HG03066 (cell line): ENCODE measurements around the gene RASGEF1C.
"Not testable (repeated sequence)": the region's sequence is repeated elsewhere in the genome, so short reads cannot be mapped to it uniquely, and the experiment has no call there.

Source experiments
- ATAC-seq: cut with Tn5 transposase; IDR thresholded peaks from one replicate; pipeline ENCODE4 v1.9.1; 2021; ENCODE audit warnings: low read depth; ENCODE audit not compliant: unreplicated experiment

The RASGEF1C gene

DNA sequence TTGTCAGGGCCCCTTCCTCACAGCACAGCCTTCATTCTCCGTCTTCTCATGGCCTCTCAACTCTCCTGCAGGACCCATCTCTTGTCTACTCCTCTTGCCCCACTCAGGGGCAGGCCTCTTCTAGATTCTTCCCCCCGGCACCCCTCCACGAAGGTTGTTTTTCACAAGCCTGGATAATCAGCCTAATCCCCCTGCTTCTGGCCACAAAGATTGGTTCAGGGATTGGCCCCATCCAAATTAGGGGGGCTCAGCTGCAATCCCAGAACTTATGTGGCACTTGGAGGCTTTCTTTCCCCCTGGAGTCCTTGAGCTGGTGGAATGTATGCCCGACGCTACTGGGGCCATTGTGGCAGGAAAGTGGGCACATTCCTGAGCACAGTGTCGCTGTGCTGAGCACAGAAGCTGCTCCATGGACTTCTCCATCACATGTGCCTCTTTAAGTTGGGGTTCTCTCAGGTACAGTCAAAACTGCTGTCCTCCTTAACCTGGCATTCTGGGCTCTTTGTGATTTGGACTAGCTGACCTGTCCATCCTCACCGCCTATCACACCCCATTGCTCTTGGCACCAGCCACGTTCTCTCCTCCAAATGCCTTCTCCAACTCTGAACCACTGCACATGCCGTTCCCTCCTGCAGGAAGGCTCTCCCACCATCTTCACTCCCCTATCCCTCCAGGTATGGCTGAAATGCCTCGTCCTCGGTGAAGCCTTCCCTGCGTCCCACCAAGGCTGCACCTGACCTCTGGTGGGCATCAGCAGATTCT lies 70.6 kb downstream of the RASGEF1C start:
- no peak for ATAC-seq

GRCh38 chr5:180137401-180138213 lies 71.4 kb downstream of the RASGEF1C start:
- no peak for ATAC-seq

DNA sequence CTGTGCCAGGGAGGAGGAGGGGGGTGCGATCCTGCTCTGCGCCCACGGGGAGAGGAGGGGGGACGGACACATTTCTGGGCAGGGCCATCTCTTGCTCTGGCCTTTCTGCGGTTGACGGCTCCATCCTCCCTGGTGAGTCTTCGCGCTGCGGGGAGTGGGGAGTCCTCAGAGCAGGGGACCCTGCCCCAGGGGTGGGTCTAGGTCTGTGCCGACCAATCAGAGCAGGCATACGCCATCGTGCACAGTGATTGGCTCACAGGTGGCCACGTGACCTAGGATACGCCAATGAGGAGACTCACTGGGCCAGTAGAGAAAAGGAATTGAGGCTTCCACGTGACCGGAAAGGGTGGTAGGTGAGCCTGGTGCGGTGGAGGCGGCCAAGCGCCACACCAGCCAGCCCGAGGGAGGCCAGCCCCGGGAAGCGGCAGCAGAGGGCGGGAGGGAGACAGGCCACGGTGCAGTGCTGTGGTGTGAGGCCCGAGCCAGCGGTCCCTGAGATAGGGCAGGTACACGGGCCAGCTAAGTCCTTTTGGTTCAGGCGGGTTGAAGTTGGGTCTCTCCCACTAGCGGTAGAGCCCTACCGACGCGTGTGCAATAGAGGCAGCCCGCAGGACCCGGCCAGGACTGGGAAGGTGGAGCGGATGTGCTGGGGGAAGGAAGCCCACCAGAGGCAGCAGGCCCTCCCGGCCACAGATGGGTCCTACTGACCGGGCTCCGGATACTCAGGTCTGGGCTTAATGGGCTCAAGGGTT lies 72.2 kb downstream of the RASGEF1C start:
- ATAC-seq: no peak

GRCh38 chr5:180135967-180136629 lies 72.9 kb downstream of the RASGEF1C start:
- ATAC-seq: no peak

GRCh38 chr5:180135128-180135955 lies 73.7 kb downstream of the RASGEF1C start:
- no peak for ATAC-seq

DNA sequence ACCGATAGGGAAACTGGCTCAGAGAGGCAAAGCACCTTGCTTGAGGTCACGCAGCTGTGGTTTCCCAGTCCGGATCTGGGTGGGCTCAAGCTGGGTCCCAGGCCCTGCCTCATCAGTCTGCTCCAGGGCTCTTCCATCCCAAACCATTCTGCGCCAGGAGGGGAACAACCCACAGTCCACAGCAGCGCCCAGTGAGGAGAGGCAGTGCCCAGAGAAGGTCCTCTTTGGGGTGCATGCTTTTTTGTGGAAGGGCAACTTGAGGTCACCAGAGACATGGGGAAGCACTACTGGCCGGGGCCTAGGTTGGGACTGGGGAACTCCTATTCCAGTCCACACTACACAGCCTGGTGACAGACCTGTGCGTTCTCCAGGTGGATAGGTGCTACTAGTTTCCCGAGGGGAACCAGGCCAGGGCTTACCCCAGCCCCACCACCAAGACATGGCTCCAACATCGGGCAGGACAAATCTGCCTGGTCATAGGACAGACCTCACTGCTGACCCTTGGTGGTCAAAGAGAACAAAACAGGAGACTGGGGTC lies 75.0 kb downstream of the RASGEF1C start:
- ATAC-seq: no peak

GRCh38 chr5:180133551-180133950 lies 75.5 kb downstream of the RASGEF1C start:
- ATAC-seq: no peak

DNA sequence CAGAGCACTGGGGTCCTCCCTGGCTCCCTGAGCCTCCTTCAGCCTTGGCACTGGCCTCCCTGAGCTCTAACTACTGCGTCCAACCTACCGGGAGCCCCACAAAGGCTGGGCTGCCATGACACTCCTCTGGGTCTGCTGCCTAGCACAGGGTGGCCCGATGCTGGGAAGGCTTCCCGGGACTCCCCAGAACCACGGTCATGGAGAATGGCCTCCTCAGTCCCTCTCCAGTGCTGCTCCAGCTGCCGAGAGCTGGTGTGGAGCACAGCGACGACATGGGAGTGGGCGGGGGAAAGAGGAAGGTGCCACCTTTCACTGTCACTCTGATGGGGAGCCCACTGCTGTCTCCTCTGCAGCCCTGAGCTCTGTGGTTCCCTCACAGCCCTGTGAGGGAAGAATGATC lies 76.0 kb downstream of the RASGEF1C start:
- ATAC-seq: no peak

DNA sequence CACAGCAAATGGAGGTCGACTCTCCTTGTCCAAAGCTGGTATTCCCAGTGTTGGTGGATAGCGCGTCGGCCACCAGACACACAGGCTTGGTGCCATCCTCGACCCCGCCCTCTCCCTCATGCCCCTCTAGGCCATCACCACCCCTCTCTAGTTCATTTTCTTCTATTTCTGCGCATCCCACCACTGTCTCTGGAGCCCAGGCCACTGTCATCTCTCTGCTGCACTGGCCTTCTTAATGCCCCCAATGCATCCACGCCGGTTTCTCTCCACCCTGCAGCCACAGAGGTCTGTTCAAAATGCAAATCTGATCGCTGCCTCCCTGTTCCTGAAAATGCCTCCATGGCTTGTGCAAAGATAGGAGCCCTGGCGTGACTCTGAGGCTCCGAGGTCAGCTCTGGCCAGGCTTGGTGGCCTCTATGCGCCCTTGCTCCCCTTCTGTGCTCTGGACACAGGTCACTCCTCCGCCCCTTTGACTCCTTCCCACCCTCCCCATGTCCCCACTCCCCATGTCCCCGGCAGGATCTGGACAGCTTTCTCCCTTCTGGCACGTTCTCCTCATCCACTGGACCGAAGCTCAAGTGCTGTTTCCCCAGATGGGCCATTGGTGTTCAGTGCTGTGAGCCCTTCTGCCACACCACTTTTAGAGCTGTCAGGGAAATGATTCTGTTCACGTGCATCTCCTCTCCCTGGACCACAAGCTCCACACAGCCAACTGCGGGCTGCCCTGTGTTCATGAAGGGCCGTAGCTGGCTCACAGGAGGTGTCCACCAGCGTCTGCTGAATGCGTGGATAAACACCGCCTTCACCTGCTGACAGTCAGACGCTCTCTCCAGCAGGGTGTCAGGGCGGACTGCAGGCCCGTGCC lies 77.9 kb downstream of the RASGEF1C start:
- no peak for ATAC-seq

- ATAC-seq: no peak
These were observed 78.6 kb downstream of the RASGEF1C start for GRCh38 chr5:180130291-180130869.

DNA sequence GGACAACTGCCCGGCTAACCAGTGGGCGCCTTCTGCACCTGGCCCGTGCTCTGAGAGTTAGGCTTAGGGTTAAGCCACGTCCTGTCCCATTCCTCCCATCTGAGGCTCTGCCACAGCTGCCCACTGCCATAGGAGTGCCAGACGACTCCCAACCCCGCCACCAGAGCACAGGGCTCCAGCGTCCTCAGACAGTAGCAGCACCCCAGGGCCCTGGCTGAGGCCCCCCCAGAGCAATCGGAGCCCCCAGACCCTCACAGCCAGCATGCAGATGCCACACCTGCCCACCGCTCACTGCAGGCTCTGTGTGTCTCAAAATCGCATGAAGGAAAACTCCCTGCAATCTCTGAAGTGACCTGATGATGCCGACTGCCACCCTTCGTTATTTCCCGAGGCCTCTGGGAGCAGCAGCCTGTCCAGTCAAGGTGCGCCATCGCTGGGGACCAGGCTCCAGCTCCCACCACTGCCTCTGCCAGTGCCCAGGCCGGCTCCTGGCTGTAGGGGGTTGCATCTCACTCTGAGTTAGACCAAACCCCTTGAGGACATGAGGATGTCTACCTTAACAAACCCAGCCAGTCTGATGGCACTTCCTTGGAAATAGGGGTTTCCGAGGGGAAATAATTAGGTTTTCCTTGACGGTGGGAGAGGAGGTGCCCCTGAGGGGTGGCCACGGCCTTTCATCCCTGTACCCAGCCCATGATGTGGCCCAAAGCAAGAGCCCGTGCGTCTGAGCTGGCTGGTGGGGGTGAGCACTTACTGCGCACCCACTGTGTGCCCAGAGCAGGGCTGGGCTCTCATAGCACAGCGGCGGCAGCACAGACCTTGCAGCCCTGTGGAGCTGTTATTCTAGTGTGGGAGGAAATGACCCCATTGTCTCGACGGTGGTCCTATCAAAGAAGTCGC lies 79.5 kb downstream of the RASGEF1C start:
- no peak for ATAC-seq

GRCh38 chr5:180128671-180129261 lies 80.2 kb downstream of the RASGEF1C start:
- no peak for ATAC-seq

DNA sequence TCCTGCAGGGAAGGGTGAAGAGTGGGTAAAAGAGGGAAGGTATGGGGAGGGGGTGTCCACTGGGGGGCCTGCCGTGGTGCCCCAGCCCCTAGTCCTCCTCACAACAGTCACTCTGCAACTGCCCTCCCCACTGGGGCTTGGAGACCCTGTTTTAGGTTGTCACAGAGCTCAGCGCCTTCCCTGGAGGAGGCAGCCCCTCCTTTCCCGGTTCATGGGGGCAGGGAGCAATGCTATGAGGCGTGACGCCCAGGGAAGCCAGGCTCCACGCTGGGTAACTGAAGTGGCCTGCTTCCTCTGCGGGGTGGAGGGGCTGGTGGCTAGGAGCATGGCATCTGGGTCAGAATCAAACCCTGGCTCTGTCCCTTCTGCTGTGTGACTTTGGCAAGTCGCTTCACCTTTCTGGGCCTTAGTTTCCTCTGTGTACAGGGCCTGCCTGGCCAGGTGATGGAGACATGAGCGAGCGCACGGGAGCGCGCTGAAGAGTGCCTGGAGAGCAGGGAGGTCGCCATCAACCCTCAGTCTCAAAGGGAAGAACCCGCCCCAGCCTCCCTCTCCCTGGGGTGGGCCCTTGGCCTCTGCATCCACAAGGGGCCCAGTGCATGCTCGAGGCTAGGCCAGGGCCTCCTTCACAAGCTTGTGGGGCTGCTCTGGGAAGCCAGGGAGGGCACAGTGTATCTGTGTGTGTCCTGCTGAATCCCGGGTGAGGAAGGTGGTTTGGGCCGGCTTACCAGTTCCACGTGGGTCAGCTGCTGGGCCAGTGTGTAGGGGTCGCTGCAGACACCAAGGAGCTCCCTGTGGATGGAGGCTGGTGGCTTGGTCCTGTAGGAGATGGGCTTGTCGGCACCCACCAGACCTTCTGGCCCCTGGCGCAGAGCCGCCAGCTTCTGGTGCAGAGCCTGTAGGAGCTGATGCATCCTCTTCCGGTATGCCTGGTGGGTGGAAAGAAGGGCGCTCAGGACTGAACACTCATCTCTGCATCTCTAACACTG lies 81.0 kb downstream of the RASGEF1C start:
- ATAC-seq: no peak

- ATAC-seq: no peak
These were observed 82.0 kb downstream of the RASGEF1C start for GRCh38 chr5:180126716-180127681.

DNA sequence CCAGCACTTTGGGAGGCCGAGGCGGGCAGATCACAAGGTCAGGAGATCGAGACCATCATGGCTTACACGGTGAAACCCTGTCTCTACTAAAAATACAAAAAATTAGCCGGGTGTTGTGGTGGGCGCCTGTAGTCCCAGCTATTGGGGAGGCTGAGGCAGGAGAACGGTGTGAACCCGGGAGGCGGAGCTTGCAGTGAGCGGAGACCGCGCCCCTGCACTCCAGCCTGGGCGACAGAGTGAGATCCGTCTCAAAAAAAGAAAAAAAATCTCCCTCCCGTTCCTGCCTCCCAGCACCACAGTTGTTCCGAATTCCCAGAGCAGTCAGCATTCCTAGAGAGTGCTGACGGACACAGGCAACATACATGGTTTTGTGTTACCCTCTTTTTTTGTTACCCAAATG lies 82.9 kb downstream of the RASGEF1C start:
- not testable (repeated sequence) for ATAC-seq
